Thymus (tissue), 11 donors: ENCODE measurements around the gene CIB4. TPM values are rescaled to one million over a fixed set of nuclear protein-coding genes. Genes with fewer than 3 reads are reported as not detected.
A peak's percentile ranks its signal among the peaks of the same experiment; 100 is the strongest.

Source experiments
- DNase-seq, 9 donors: peaks; one replicate each; pipeline ENCODE4 v3.0.0-alpha.2; 2013; ENCODE audit warnings: low spot score in 9 of 9, low read depth in 6 of 9, missing footprints in 1 of 9
- H3K27ac ChIP-seq, 2 donors: one replicate each; pipeline ENCODE4 v1.5.1; 2013; ENCODE audit warnings: control low read depth in 1 of 2, low read depth in 1 of 2, low read length in 1 of 2, mild to moderate bottlenecking in 1 of 2, moderate library complexity in 1 of 2
- H3K27me3 ChIP-seq, 2 donors: one replicate each; pipeline ENCODE4 v1.5.1; 2013; ENCODE audit warnings: low read length in 1 of 2; ENCODE audit not compliant: control insufficient read depth in 2 of 2, insufficient read depth in 1 of 2
- H3K36me3 ChIP-seq, 2 donors: one replicate each; pipeline ENCODE4 v1.5.1; 2013; ENCODE audit warnings: low read length in 1 of 2, mild to moderate bottlenecking in 1 of 2, moderate library complexity in 1 of 2; ENCODE audit not compliant: control insufficient read depth in 2 of 2, insufficient read depth in 2 of 2
- H3K4me1 ChIP-seq, 2 donors: one replicate each; pipeline ENCODE4 v1.5.1; 2013; ENCODE audit warnings: low read length in 2 of 2; ENCODE audit not compliant: control insufficient read depth in 2 of 2, insufficient read depth in 2 of 2
- H3K4me3 ChIP-seq, 2 donors: one replicate each; pipeline ENCODE4 v1.5.1; 2013; ENCODE audit warnings: low read length in 2 of 2, control low read depth in 1 of 2, mild to moderate bottlenecking in 1 of 2
- H3K9me3 ChIP-seq, 2 donors: one replicate each; pipeline ENCODE4 v1.5.1; 2013; ENCODE audit warnings: low read length in 1 of 2, mild to moderate bottlenecking in 1 of 2; ENCODE audit not compliant: control insufficient read depth in 2 of 2, insufficient read depth in 1 of 2
- WGBS: extraction: QIAGEN DNeasy Blood & Tissue Kit; methylation state at CpG from one replicate; pipeline ENCODE4 v1.1.7; 2013; 5-methylcytosine and 5-hydroxymethylcytosine counted together
- polyA plus RNA-seq: library from polyadenylated mRNA; stranded (reverse); fragments of 200-250 nt; gene quantifications from one replicate; pipeline ENCODE4 v1.2.3, GENCODE V29; 2013
- total RNA-seq: library from RNA; stranded (reverse); fragments of 120-200 nt; gene quantifications from one replicate; pipeline ENCODE4 v1.2.4, GENCODE V29; 2013
- donor health status: healthy.

The CIB4 gene
- total and polyA plus RNA-seq, 2 donors: 0.19 TPM; not detected in 1

- Histone ChIP-seq H3K4me3 (no peak overlapping the region), H3K27me3 (peaks cover 0 to 15% of the 10 kb centered on the region in 2 donors), H3K4me1 (peaks cover 36 to 85% of the 10 kb centered on the region in 2 donors), H3K36me3 (no peaks in the 10 kb centered on the region), H3K27ac (no peak overlapping the region), H3K9me3 (no peaks in the 10 kb centered on the region)
- WGBS: 93% methylated on average over 18 of the region's 18 CpGs
- DNase-seq: no peak
Measured at GRCh38 chr2:26615860-26616705, 25.1 kb downstream of the CIB4 start.

- H3K4me3 ChIP-seq: no peak overlapping the region
- WGBS: 76% methylated on average over 10 of the region's 10 CpGs
- no peak for DNase-seq
- H3K27me3 ChIP-seq: peaks cover 0 to 14% of the 10 kb centered on the region in 2 donors
- H3K27ac ChIP-seq: no peak overlapping the region
- H3K4me1 ChIP-seq: peaks cover 43 to 90% of the 10 kb centered on the region in 2 donors
- no peaks in the 10 kb centered on the region for H3K36me3 ChIP-seq
- H3K9me3 ChIP-seq: no peaks in the 10 kb centered on the region
Measured at GRCh38 chr2:26615336-26615859, 25.8 kb downstream of the CIB4 start.

GRCh38 chr2:26614216-26615138 lies 26.7 kb downstream of the CIB4 start:
- Histone ChIP-seq H3K4me1 (peaks cover 50 to 90% of the 10 kb centered on the region in 2 donors), H3K27ac (no peak overlapping the region), H3K4me3 (no peak overlapping the region), H3K9me3 (no peaks in the 10 kb centered on the region), H3K36me3 (no peaks in the 10 kb centered on the region), H3K27me3 (peaks cover 0 to 5% of the 10 kb centered on the region in 2 donors)
- no peak for DNase-seq
- 96% methylated on average over 18 of the region's 18 CpGs for WGBS

DNA sequence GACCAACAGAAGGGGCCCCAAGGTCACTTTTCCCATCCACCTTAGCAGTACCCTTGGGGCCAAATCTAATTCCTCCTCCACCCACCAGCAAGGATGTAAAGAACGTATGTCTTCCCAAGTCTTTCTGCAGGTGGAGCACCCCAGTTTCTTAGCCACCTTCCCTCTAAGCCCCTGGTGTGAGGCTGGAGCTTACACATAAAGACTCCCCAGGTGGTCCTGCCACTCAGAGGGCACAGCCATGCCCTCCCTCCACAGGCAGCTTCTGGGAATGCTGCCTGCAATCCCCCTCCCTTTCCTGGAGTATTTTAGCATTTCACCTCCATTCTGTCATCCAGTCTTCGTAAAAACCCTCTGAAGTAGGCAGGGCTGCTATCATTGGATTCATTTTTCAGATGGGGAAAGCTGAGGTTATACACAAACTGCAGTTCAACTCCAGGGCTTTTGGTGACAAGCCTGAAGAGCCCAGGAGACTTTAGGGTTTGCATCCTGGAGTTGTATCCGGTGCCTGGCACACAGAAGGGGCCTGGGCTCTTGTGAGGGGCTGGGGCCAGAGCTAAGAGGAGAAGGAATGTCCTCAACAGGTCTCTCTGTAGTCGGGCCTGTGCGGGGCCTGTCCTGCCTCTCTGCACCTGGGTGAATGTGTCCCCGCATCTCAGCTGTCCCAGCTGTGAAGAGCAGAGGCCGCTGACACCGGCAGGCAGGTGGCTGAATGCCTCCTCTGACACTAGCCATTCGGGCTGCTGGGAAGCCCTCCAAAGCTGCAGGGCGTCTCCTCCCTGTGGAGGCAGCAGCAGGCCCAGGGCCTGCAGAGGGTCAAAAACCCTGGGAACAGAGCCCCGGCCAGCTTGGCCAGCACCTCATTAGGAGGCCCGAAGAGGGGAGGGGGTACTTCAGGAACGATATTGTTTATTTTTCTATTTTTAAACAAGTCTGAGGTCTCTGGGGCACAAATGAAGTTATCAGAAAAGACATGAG lies 27.6 kb downstream of the CIB4 start:
- Histone ChIP-seq H3K9me3 (no peaks in the 10 kb centered on the region), H3K27me3 (no peaks in the 10 kb centered on the region), H3K27ac (peak overlapping the region in 1 of 2 donors; percentile 9), H3K4me1 (peaks cover 51 to 90% of the 10 kb centered on the region in 2 donors), H3K36me3 (no peaks in the 10 kb centered on the region), H3K4me3 (no peak overlapping the region)
- 89% methylated on average over 13 of the region's 13 CpGs for WGBS
- peak in 2 of 9 donors; percentile 48 to 59 for DNase-seq

DNA sequence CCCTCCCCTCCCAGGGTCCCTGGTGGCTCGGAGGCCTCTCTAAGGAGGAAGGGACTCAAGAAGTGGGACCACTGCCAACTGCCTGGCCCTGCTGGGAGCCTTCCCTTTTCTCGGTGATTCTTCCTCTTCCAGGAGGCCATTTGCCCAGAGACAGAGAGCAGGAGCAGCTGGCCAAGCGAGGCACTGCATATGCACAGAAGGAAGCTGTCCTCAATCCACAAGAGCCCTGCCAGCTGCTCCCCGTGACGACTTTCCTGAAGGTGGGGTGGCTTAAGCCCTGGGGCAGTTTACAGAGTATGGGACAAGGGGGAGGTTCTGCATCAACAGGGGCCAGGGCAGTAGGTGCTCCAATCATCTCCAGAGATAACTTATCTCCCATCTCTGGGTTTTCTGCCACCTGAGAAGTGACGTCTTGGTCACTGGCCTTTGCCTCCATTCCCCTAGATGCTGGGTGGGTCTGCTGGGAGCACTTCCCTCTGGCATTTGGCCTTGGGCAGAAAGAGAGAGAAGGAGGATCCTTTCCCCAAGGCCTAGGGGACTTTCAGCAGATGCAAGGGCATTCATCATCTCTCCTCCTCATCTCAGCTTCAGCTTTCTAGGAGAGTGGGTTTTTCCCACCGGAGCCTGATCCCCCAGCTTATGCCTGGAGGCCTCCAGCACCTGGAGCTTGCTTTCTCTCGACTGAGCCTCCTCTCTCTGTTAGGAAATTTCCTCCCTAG lies 28.5 kb downstream of the CIB4 start:
- Histone ChIP-seq H3K9me3 (no peaks in the 10 kb centered on the region), H3K27me3 (no peaks in the 10 kb centered on the region), H3K4me3 (no peak overlapping the region), H3K36me3 (no peaks in the 10 kb centered on the region), H3K27ac (no peak overlapping the region), H3K4me1 (peaks cover 51 to 87% of the 10 kb centered on the region in 2 donors)
- no peak for DNase-seq
- WGBS: 58% methylated on average over 8 of the region's 8 CpGs

DNA sequence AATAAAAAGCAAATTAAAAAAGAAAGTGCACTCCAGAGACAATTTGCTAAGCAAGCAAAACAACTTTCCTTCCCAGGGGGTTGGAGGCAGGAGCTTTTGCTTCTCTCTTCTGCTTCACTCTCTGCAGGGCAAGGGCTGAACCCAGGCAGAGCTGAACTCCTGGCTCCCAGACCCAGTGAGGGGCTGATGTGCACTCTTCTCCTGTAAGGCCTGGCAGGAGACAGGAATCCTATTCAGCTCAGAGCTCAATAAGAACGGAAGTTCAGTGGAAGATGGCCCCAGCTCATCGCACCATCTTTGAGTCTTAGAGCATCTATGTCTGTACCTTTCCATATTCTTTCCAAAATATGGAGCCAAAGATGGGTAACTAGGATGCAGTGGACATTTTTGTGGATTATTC lies 29.1 kb downstream of the CIB4 start:
- peaks cover 51 to 81% of the 10 kb centered on the region in 2 donors for H3K4me1 ChIP-seq

GRCh38 chr2:26610504-26611335 lies 30.4 kb downstream of the CIB4 start:
- no peaks in the 10 kb centered on the region for H3K9me3 ChIP-seq
- DNase-seq: no peak
- no peak overlapping the region for H3K4me3 ChIP-seq
- 91% methylated on average over 7 of the region's 7 CpGs for WGBS
- H3K36me3 ChIP-seq: no peaks in the 10 kb centered on the region
- H3K27me3 ChIP-seq: no peaks in the 10 kb centered on the region
- peaks cover 42 to 68% of the 10 kb centered on the region in 2 donors for H3K4me1 ChIP-seq
- peak overlapping the region; percentile 89 to 94 for H3K27ac ChIP-seq

More for the DNA sequence above, 29.1 kb downstream of the CIB4 start:
- DNase-seq: no peak
- H3K4me3 ChIP-seq: no peak overlapping the region
- H3K9me3 ChIP-seq: no peaks in the 10 kb centered on the region
- no peaks in the 10 kb centered on the region for H3K27me3 ChIP-seq
- H3K27ac ChIP-seq: no peak overlapping the region
- no peaks in the 10 kb centered on the region for H3K36me3 ChIP-seq
- WGBS: 96% methylated on average over 2 of the region's 2 CpGs
